ENCODE measurements around the gene TMEM178B.

- no peak for TF ChIP-seq CTCF (IDR thresholded peaks at IDR 0.05; ENCODE audit: poor library complexity)
- no peak for TF ChIP-seq EZH2phosphoT487 (IDR thresholded peaks at IDR 0.05; ENCODE audit: low read depth, severe bottlenecking, unreplicated experiment)
These were observed 164.9 kb downstream of the TMEM178B start for GRCh38 chr7:141238596-141239243.
